Measurements from ENCODE around the gene P2RY4.
"Not testable (repeated sequence)": the region's sequence is repeated elsewhere in the genome, so short reads cannot be mapped to it uniquely, and the experiment has no call there.

P2RY4 gene

DNA sequence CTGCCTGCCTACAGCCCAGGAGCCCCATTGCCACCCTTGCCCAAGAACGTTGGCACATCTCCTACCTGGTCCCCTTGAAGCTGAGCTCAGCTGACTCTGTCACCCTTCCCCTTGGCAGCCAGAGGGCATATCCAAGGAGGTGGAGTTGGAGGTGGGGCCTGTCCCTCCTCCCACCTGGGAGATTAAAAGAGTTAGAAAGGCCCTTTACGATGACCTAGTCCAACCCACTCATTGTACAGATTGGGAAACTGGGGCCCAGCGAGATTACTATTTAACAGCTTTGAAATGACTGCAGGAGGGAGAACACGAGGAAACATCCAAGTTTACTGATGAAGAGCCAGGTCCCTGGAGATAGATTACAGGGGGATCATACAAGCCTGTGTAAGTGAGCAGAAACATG lies at the start of gene P2RY4:
TSS of gene P2RY4 (minus strand) at position 101 of the 400 bp plus-strand sequence. CDS start 580 bp downstream, outside the sequence.
- no peak for DNase-seq

DNA sequence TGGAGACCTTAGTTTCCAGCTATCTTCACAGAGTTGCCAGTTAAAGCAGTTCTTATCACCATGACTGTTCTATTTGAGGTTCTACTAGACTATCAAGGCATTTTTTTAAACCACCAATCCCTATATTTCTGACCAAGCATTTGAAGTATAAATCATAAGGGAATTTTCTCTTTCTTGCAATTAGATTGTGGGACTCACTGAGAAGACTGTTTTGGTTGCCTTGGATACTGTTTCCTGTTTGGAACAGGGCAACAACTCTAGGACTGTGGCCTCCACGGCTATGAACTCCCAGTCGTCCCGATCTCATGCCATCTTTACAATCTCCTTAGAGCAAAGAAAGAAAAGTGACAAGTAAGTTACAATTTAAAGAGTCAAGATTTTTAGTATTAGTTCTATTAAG lies 41.7 kb upstream of the P2RY4 start:
- no peak for DNase-seq

DNA sequence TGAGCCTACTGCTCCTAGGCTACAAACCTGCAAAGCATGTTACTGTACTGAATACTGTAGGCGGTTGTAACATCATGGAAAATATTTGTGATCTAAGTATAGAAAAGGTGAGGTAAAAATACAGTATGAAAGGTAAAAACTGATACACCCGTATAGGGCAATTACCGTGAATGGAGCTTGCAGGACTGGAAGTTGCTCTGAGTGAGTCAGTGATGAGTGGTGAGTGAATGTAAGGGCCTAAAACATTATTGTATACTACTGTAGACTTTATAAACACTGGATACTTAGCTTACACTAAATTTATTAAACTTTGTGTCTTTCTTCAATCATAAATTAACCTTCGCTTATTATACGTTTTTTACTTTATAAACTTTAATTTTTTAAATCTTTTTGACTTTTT lies 33.6 kb upstream of the P2RY4 start:
- no peak for DNase-seq

DNA sequence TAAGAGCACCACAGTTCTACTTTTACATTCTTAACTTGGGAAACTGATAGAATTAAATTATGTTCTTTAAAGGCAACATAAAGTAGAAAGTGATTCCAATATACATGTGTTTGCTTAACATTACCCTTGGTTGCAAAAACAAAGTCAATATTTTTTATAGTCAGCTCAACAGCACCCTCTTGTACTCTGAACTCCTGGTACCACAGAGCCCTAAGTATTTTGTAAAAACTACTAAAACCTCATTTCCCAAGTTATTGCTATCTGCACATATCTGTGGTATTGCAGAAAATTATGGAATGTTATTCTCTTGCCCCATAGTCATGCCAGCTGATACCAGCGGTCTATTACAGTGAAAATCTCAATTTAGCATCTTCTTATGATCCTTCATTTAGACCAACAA lies 32.8 kb upstream of the P2RY4 start:
- no peak for DNase-seq

DNA sequence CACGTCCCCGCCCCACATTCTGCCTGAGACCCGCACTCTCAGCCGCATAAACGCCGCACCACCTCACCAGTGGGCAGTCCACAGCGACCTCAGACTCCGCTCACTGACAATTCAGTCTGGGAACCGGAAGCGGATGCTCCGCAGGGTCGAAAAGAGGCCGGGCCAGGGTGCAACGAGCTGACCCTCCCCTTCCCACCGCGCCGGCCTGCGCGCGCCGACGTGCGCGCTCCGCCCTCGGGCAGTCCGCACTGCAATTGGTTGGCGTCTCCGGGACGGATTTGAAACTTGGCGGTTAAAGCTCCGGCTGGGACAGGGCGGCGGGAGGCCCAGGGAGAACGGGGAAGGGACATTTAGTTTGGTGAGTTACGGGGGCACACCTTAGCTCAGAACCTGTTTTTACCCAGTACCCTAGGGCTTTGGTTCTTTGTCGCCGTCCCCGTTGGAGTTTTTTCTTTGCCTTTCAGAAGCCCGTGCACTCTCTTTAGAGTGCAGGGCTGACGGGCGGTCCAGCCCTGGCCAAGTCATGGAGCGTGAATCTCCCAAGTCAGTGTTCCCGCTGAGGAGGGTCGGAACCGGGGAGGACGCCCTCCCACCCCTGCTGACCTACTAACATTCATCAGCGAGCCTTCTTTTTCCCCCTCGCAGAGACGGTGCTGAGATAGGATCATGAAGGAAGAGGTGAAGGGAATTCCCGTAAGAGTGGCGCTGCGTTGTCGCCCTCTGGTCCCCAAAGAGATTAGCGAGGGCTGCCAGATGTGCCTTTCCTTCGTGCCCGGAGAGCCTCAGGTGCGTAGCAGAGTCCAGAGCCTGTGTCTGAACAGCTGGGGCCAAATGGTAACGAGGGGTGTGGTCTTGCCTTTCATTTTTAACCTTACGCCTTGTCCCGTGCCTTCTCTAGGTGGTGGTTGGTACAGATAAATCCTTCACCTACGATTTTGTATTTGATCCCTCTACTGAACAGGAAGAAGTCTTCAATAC lies 30.1 kb upstream of the P2RY4 start, which contains the start of the genes KIF4A and PDZD11:
TSS of gene KIF4A (plus strand) at position 312 of the 978 bp plus-strand sequence. CDS start at position 667, 355 bp downstream.
TSS of gene PDZD11 (minus strand) at position 135 of the 978 bp plus-strand sequence. CDS start 586 bp downstream, outside the sequence.
- peak; percentile 46 for DNase-seq

DNA sequence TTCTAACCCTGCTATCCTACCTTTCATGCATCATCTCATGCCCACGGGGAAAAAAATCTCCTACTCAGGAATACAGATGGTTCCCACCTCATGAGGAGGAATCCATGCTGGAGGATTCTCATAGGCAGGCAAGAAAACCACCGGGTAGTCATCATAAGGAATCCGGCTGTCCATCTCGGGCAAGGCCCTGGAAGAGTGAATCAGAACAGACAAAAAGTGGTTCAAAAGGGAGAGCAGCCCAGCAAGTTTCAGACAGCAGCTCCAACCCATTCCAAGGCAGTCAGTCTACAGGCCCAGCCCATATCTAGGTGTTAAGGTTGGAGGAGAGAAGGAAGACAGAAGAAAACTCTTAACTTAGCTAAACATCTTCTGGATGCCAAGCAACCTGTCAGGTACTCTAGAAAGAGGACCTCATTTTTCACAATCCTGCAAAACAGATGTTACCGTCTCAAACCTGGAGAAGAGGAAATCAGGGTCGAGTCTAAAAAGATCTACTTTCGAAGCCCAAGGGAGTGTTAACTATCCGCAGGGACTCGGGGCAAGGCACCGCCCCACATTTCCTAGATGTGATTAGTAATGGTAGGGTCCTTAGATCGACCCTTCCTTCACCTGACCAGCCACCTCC lies 29.3 kb upstream of the P2RY4 start:
- DNase-seq, result no peak

DNA sequence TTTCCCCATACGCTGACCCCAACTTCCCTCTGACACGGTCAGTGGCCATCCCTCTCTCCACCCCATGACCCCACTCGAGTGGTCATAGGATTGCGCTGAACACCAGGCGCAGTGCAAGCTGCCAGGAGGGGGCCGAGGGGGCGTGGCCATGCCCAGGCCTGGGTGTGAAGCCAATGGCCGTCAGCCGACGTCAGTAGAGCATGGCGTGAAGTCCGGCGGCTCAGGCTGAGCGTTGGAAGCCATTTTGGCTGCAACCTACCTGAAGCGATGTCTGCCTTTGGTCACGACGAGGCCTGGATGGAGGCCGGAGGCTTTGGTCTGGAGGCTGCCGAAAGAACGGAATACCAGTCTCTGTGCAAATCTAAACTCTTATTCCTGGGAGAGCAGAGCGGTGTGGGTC lies 21.9 kb upstream of the P2RY4 start, which contains the start of gene RAB41:
TSS of gene RAB41 (plus strand) at position 222 of the 400 bp plus-strand sequence. CDS start at position 268, 46 bp downstream.
- DNase-seq, result no peak

DNA sequence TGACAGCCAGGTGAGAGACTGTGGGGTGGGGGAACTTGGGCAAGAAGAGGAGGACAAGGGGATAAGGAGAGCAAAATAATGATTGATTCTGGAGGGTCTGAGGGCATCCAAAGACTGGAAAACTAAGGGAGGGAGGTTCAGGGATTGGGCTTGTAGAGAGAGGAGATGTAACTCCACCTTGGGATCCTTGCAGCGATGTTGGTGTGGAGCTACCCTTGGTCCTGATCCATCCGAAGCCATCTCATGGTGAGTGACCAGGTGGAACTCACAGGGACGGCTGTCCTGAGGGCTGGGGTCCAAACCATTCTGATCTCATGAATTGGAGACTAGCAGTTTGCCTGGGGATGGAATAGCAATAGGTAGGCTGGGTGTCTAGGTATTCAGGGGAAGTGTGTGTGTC lies 20.6 kb upstream of the P2RY4 start:
- no peak for DNase-seq

DNA sequence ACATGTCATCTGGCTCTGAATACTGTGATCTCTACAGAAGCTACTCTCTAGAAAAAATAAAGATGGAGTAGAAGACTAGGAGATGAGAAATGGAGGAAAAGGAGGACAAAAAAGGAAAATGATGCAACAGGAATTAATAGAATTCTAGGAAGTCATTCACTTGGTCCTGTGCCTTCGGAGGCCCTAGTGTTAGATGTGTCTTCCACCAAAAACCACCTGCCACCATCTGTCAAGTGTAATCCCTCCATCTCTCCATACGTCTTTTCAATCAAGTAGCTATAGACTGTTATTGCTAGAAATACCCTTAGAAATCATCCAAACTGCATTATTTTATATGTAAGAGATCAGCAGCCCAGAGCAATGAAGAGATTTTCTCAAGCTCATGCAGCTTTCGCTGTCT lies 19.1 kb upstream of the P2RY4 start:
- no peak for DNase-seq

DNA sequence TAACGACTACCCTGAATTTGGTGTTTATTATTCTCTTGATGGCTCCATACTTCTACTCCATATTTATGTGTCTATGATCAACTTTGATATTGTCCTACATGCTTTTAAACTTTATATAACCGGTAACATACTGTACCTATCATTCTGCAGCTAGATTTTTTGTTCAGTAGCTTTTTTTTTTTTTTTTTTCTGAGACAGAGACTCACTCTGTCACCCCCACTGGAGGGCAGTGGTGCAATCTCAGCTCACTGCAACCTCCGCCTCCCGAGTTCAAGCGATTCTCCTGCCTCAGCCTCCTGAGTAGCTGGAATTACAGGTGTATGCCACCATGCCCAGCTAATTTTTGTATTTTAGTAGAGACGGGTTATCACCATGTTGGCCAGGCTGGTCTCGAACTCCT lies 14.0 kb upstream of the P2RY4 start:
- not testable (repeated sequence) for DNase-seq

DNA sequence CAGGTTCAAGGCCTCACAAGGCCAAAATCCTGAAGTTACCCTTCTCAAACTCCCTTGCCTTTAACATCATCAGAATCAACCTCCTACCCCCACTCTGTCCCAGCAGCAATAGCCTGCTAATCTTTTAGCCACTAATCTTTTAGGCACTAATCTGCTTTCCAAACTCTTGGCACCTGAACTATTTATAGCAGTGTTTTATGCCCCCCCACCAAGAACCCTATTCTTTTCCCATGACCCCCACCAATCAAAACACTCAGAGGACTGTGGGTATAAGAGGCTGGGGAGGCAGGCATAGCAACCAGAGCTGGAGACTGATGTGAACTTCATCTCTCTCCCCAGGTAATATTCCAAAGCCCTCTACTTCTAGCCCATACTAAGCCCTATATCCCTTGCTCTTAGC lies 8.0 kb upstream of the P2RY4 start, which contains the start of gene ARR3:
TSS of gene ARR3 (plus strand) at position 301 of the 400 bp plus-strand sequence. CDS start 1,052 bp downstream, outside the sequence.
- no peak for DNase-seq

DNA sequence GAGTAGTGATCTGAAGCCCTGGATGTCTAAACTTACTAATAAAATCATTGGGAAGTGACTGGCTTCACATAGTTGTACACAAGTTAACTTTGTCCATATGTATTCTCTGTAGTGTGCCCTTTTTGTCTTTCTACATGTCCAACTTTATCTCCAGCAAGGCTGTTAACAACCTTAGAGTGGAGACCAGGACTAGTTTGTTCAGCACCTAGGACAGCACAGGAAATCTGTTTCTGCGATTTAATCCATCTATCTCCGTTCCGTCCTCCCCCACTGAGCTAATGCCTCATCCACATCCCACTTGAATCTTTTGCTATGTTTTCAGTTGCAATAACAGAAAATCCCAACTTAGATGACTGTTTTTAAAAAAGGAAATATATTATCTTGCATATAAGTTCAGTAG lies 4.8 kb upstream of the P2RY4 start:
- DNase-seq, result no peak

DNA sequence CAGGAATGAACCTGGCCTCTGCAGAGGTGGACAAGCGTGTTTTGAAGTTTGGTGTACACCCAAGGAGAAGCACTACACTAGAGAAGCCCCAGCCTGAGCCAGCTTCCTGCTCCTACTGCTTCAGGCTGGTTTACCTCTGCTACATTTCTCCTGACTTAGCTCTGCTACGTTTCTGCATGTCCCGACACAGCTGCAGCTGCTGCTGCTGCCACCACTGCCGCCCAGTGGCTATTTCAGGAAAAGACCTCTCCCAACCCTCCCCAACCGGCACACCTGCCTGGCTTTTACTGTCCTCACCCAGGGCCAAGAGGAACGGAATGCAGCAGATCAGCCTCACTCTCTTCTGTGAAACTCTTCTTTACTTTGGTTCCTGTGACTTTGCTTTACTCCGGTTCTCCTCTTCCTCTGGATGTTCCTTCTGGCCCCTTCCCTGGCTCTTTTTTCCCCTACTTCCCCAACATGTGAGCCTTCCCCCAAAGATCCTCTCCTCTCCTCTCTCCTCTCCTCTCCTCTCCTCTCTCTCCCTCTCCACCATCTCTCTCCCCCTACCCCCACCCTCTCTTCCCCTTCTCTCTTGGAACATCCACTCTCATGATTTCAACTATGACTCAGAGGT lies 3.1 kb upstream of the P2RY4 start:
- no peak for DNase-seq

DNA sequence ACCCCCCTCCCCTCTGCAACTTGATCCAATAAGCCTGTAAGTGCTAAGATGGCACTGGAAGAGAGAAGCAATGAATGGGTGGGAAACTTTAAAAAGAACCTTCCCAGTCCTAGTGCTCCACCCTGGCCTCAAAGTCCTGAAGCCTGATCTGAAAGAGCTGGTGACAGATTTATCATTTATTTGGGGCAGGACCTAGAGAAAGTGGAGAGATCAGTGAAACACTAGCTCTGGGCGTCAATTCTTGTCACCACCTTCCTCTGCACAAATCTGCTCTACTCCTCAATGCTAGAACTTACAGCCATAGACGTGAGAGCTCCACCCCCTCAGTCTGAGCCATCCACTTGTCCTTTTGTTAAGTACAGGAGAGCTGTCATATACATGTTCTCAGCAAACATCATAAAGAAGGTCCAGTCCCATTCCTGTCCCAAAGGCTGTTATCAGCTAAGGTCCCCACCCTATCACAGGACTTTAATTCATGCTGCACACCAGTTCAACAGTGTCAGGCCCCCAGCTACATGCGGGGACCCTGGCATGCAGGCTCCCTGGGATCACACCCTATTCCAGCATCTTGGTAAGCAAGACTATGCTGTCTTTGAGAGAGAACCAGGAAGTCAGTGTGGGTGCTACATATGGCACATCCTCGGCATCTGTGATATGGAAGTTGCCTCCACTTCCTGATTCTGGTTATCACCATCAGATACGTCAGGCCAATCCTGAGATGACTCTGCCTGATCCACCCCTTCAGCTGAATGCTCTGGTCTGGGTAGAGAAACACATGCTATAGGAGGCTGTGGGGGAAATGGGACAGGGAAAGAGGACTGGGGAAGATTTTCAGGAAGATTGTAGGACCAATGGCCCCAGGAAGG lies 2.3 kb downstream of the P2RY4 start:
- DNase-seq, result no peak

DNA sequence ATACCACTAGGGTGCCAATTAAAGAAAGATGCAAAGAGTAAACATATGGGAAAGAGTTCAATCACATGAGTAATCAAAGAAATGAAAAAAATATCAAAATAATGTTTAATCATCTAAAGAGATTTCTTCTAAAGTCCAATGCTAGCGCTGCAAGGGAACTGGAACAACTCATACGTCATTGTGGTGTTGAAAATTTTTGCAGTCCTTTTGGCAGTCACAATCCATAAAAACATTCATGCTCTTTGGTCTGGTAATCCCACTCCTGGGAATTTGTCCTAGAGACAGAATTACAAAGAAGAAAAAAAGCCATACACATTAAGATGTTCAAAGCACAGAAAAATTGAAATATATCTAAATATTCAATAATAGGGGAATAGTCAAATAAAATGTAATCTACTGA lies 4.6 kb downstream of the P2RY4 start:
- DNase-seq, result no peak

DNA sequence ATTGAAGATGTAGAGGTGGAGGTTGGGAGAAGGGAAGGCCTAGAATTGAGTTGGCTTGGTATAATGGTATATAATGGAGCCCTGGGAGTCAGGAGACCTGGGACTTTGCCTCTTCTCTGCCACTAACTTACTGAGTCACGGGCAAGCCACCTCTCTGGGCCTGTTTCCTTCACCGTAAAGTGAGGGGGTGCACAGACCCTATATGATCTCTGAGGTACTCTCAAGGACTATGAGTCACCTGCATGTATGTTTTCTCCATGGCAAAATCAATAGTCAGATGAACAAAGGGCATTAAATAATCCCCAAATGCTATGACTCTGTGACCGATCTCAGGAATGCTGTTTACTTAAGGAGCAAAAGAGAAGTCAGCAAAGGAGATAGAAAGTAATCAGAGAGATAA lies 5.1 kb downstream of the P2RY4 start:
- no peak for DNase-seq

DNA sequence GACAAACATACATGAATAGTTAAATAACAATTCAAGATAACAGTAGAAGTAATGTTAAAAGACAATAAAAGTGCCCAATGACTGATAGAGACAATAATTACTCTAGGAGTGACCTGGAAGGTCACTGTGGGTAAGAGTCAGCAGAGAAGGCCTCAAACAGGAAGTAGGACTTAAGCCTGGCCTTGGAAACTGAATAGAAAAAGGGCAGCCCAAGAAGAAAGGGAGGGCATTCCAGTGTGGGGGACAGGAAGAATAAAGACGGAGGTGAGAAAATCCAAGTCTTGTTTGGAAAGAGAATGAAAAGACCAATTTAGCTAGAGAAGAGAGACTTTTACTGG lies 6.0 kb downstream of the P2RY4 start:
- DNase-seq, result no peak

DNA sequence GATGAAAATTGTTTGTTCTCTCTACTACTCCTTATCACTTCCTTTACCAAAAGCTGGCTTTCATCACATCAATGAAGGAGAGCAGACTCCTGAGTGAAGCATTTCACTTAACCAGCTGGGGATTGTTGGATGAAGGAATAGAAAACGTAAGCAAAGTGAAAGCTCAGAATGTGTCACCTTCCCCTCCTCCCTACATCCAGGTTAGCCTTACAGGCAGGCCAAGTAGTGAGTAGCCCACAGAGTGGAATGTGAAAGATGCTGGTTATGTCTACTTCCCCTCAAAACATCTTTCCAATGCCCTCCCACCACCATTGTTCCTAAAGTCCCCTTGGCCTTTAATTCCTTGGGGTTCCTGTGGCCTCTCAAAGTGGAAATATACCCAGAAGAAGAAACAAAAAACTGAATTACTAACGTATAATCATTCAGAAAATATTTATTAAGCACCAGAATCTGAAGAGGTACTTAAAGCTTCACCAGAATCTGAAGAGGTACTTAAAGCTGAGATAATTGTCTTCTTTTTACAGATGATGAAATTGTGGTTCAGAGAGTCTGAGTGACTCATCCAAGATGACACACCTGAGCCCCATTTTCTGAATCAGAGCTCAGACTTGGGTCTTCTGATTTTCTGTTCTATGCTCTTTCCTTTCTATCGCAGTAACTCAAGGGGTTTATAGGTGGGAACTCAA lies 6.5 kb downstream of the P2RY4 start:
- DNase-seq, result no peak

DNA sequence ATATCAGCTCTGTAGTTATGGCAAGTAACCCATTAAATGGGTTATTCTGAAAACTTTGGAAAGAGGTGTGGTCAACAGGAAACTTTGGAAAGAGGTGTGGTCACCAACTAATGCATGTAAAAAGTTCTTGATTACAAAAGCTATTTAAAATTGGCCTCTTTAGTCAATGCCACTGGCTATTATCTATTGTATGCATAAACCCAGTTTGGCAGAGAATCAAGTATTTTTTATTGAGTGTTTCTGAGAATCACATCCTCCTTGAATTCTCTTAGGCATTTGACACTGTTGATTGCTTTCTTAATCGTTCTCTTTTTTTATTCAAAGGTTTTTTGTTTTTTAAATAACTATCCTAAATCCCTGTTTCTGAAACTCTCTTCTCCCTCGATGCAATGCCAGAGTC lies 7.5 kb downstream of the P2RY4 start:
- DNase-seq, result no peak

DNA sequence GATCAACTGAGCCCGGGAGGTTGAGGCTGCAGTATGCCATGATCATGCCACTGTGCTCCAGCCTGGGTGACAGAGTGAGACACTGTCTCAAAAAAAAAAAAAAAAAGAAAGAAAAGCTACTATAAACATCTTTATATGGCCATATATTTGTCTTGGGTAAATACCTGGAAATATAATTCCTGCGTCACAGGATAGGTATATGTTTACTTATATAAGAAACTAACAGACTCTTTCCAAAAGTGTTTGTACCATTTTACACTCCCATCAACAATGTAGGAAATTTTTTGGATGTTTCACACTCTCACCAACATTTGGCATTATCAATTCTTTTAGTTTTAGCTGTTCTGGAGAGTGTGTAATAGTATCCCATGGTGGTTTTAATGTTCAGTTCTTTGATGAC lies 12.8 kb downstream of the P2RY4 start:
- DNase-seq, result no peak

DNA sequence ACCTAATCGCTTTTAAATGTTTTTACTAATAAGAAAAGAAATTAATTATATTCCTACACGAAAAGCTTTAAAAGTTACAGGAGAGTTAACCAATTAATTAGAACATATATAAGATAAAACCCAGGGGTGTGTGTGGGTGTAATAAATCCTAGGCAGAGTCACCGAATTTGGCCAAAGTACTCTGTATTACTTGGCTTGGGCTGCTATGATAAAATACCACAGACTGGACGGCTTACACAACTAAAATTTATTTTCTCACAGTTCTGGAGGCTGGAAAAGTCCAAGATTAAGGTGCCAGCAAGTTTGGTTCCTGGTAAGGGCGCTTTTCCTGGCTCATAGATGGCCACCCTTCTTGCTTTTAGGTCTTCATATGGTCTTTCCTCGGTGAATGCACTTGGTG lies 15.1 kb downstream of the P2RY4 start:
- no peak for DNase-seq

DNA sequence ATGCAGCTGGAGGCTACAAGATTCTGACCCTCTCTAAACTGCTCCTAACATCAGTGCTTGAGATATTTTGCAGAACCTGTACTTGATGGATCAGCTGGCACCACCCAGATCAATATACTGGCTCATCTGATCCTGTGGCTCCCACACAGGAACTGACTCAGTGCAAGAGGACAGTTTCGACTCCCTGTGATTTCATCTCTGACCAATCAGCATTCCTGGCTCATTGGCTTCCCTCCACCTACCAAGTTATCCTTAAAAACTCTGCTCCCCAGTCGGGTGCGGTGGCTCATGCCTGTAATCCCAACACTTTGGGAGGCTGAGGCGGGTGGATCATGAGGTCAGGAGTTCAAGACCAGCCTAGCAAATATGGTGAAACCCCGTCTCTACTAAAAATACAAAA lies 16.4 kb downstream of the P2RY4 start:
- DNase-seq, result not testable (repeated sequence)
